GM18868 (cell line): Measurements from ENCODE around the gene CCBE1.

Experiments used
- ATAC-seq: cut with Tn5 transposase; IDR thresholded peaks from one replicate; pipeline ENCODE4 v1.9.1; 2021; ENCODE audit warnings: mild to moderate bottlenecking, moderate library complexity; ENCODE audit not compliant: unreplicated experiment

Gene CCBE1

GRCh38 chr18:59509481-59510442 is 187.5 kb downstream of the CCBE1 start:
- no peak for ATAC-seq

- ATAC-seq, result no peak
Observed at GRCh38 chr18:59505356-59505755, 191.9 kb downstream of the CCBE1 start.

- ATAC-seq, result no peak
Observed at GRCh38 chr18:59502274-59503175, 194.7 kb downstream of the CCBE1 start.

GRCh38 chr18:59501920-59502273 is 195.3 kb downstream of the CCBE1 start:
- no peak for ATAC-seq

GRCh38 chr18:59500765-59501164 is 196.5 kb downstream of the CCBE1 start:
- no peak for ATAC-seq

- no peak for ATAC-seq
Observed at GRCh38 chr18:59498506-59499086, 198.6 kb downstream of the CCBE1 start.

GRCh38 chr18:59492756-59493421 is 204.3 kb downstream of the CCBE1 start:
- no peak for ATAC-seq

- peak; percentile 93 for ATAC-seq
Observed at GRCh38 chr18:59488899-59489298, 208.3 kb downstream of the CCBE1 start.

GRCh38 chr18:59485382-59485781 is 211.8 kb downstream of the CCBE1 start:
- no peak for ATAC-seq

- ATAC-seq, result no peak
Observed at GRCh38 chr18:59484561-59485328, 212.5 kb downstream of the CCBE1 start.

GRCh38 chr18:59484131-59484530 is 213.1 kb downstream of the CCBE1 start:
- no peak for ATAC-seq

- no peak for ATAC-seq
Observed at GRCh38 chr18:59481436-59481835, 215.8 kb downstream of the CCBE1 start.

- ATAC-seq, result no peak
Observed at GRCh38 chr18:59479776-59480175, 217.4 kb downstream of the CCBE1 start.

GRCh38 chr18:59478591-59478990 is 218.6 kb downstream of the CCBE1 start:
- no peak for ATAC-seq

- ATAC-seq, result no peak
Observed at GRCh38 chr18:59477849-59478248, 219.4 kb downstream of the CCBE1 start.

- ATAC-seq, result no peak
Observed at GRCh38 chr18:59470561-59471121, 226.6 kb downstream of the CCBE1 start.

GRCh38 chr18:59469463-59470180 is 227.6 kb downstream of the CCBE1 start:
- no peak for ATAC-seq

- no peak for ATAC-seq
Observed at GRCh38 chr18:59468821-59469220, 228.4 kb downstream of the CCBE1 start.

- no peak for ATAC-seq
Observed at GRCh38 chr18:59467497-59467896, 229.7 kb downstream of the CCBE1 start.
